SK-N-SH treated with all-trans-retinoic acid at 6 μM for 48 hours (cell line): ENCODE results near the gene TBC1D12.

Experiments
- ATAC-seq: fragments of 200-7000 bp; cut with Tn5 transposase; 3 replicates; pipeline ENCODE4 v1.9.1; 2020; ENCODE audit warnings: mild to moderate bottlenecking, moderate library complexity
- BACH2 ChIP-seq: fragments of 250-450 bp; sonication (Bioruptor Pico); IDR thresholded peaks from 2 replicates; pipeline ENCODE4 v1.9.0; 2021; ENCODE audit warnings: mild to moderate bottlenecking, borderline replicate concordance
- CSDC2 ChIP-seq: fragments of 250-450 bp; sonication (Bioruptor Pico); IDR thresholded peaks from 2 replicates; pipeline ENCODE4 v1.5.0; 2020; ENCODE audit warnings: mild to moderate bottlenecking, moderate library complexity
- ESRRG ChIP-seq: fragments of 250-450 bp; sonication (Bioruptor Pico); IDR thresholded peaks from 2 replicates; pipeline ENCODE4 v1.6.1; 2021; ENCODE audit warnings: mild to moderate bottlenecking
- ISL1 ChIP-seq: fragments of 250-450 bp; sonication (Bioruptor Pico); IDR thresholded peaks from 2 replicates; pipeline ENCODE4 v2.1.2; 2022; ENCODE audit warnings: mild to moderate bottlenecking, moderate library complexity
- OSR1 ChIP-seq: fragments of 250-450 bp; sonication (Bioruptor Pico); IDR thresholded peaks from 2 replicates; pipeline ENCODE4 v1.8.0; 2022; ENCODE audit warnings: moderate library complexity, mild to moderate bottlenecking, inconsistent platforms
- RARB ChIP-seq: fragments of 250-450 bp; sonication (Bioruptor Pico); IDR thresholded peaks from 2 replicates; pipeline ENCODE4 v1.8.0; 2021; ENCODE audit warnings: mild to moderate bottlenecking, moderate library complexity
- SNAI2 ChIP-seq: fragments of 250-450 bp; sonication (Bioruptor Pico); IDR thresholded peaks from 2 replicates; pipeline ENCODE4 v1.5.0; 2020; ENCODE audit warnings: mild to moderate bottlenecking, moderate library complexity
- TOX ChIP-seq: fragments of 250-450 bp; sonication (Bioruptor Pico); IDR thresholded peaks from 2 replicates; pipeline ENCODE4 v1.8.0; 2021; ENCODE audit warnings: mild to moderate bottlenecking, moderate library complexity, borderline replicate concordance
- ZC3H10 ChIP-seq: fragments of 250-450 bp; sonication (Bioruptor Pico); IDR thresholded peaks from 2 replicates; pipeline ENCODE4 v1.5.1; 2021; ENCODE audit warnings: mild to moderate bottlenecking, moderate library complexity
- ZFP3 ChIP-seq: fragments of 250-450 bp; sonication (Bioruptor Pico); IDR thresholded peaks from 2 replicates; pipeline ENCODE4 v1.5.0; 2020; ENCODE audit warnings: mild to moderate bottlenecking, moderate library complexity
- ZFP30 ChIP-seq: fragments of 450-650 bp; formaldehyde crosslinking; IDR thresholded peaks from 2 replicates; pipeline ENCODE4 v1.5.0; 2022; ENCODE audit warnings: mild to moderate bottlenecking, moderate library complexity
- ZNF565 ChIP-seq: fragments of 450-650 bp; formaldehyde crosslinking; conservative IDR thresholded peaks from 2 replicates; pipeline ENCODE4 v1.5.0; 2020; ENCODE audit warnings: low read depth, mild to moderate bottlenecking, moderate library complexity
- ZNF70 ChIP-seq: fragments of 450-650 bp; formaldehyde crosslinking; IDR thresholded peaks from 2 replicates; pipeline ENCODE4 v1.5.0; 2020; ENCODE audit warnings: mild to moderate bottlenecking, moderate library complexity
- ZNF8 ChIP-seq: fragments of 450-650 bp; formaldehyde crosslinking; IDR thresholded peaks from 2 replicates; pipeline ENCODE4 v1.5.0; 2020; ENCODE audit warnings: mild to moderate bottlenecking, moderate library complexity
- TF ChIP-seq, protein P1 (sequence below): fragments of 250-450 bp; sonication (Bioruptor Pico); IDR thresholded peaks from 2 replicates; pipeline ENCODE4 v1.5.1; 2021; ENCODE audit warnings: mild to moderate bottlenecking, moderate library complexity
- TF ChIP-seq, protein P2 (sequence below): fragments of 250-450 bp; sonication (Bioruptor Pico); IDR thresholded peaks from 2 replicates; pipeline ENCODE4 v1.5.1; 2020; ENCODE audit warnings: low read depth, mild to moderate bottlenecking, moderate library complexity
- TF ChIP-seq, protein P3 (sequence below): fragments of 250-450 bp; sonication (Bioruptor Pico); IDR thresholded peaks from 2 replicates; pipeline ENCODE4 v1.8.0; 2021; ENCODE audit warnings: low read depth, mild to moderate bottlenecking, moderate library complexity, borderline replicate concordance
- TF ChIP-seq, protein P4 (sequence below): fragments of 250-450 bp; sonication (Bioruptor Pico); IDR thresholded peaks from 2 replicates; pipeline ENCODE4 v1.5.0; 2020; ENCODE audit warnings: mild to moderate bottlenecking, moderate library complexity
- TF ChIP-seq, protein P5 (sequence below): fragments of 250-450 bp; sonication (Bioruptor Pico); IDR thresholded peaks from 2 replicates; pipeline ENCODE4 v1.8.0; 2020; ENCODE audit warnings: mild to moderate bottlenecking, moderate library complexity, borderline replicate concordance

TBC1D12 gene

DNA sequence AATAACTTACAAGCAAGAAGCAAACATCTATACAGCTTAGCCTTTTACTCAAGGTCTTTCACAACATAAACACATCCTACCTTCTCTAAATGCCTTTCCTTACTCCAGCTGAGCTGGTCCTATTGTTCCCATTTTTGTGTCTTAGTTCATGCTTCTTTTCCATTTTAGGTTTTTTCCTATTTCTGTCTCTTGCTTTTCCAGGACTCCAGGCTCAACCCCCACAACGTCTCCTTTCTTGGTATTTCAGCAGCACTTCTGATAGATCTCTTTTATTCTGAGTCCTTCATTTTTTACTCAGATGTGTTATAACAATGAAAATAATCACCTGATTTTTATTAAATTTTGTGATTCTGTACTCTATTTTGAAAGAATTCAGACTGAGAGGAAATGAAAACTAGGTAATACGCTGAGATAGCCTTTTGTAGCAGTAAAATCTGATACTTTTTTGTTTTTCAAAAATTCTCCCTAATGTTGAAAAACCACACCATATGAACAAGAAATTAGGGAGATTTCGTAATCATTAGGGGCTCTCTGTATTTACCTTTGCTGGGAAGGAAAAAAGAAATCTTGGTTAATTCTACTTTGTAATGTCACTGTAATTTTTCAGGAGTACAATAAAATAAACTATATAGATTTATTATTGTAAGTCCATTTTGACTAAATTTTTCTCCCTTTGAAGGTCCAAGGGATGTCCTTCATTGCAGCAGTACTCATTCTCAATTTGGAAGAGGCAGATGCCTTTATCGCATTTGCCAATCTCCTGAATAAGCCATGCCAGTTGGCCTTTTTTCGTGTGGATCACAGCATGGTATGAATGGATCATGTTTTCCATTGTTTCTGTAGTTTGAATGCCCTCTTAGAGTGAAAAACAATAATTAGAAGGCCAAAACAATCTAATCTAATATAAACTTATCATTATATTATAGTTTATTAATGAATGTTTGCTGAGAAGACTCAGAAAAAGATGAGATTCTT, 119.2 kb downstream of the TBC1D12 start:
- TF ChIP-seq ZC3H10 (CRISPR knock-in tag) (no peak), ZNF70 (CRISPR knock-in tag) (no peak), BACH2 (CRISPR knock-in tag) (no peak)
- TF ChIP-seq, protein P1, sequence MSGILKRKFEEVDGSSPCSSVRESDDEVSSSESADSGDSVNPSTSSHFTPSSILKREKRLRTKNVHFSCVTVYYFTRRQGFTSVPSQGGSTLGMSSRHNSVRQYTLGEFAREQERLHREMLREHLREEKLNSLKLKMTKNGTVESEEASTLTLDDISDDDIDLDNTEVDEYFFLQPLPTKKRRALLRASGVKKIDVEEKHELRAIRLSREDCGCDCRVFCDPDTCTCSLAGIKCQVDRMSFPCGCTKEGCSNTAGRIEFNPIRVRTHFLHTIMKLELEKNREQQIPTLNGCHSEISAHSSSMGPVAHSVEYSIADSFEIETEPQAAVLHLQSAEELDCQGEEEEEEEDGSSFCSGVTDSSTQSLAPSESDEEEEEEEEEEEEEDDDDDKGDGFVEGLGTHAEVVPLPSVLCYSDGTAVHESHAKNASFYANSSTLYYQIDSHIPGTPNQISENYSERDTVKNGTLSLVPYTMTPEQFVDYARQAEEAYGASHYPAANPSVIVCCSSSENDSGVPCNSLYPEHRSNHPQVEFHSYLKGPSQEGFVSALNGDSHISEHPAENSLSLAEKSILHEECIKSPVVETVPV: no peak
- ATAC-seq: no peak

DNA sequence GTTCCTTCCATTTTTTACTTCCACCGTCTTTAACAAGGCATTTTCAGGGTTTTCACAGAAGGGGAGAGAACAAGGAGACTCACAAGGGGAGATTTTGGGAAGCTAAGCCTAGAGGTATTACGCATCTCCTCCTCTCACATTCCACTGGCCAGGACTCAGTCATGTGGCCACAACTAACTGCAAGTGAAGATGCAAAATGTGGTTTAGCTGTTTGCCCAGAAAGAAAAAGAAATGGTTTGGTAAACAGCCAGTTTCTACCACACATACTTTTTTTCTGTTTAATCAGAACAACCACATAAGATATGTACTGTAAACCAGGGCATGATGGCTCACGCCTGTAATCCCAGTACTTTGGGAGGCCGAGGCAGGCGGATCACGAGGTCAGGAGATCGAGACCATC, 121.8 kb downstream of the TBC1D12 start:
- ATAC-seq: no peak
- TF ChIP-seq SNAI2 (no peak), ZFP3 (CRISPR knock-in tag) (no peak), RARB (CRISPR knock-in tag) (no peak), CSDC2 (CRISPR knock-in tag) (no peak), ZC3H10 (CRISPR knock-in tag) (no peak), OSR1 (CRISPR knock-in tag) (no peak), ZFP30 (CRISPR knock-in tag) (no peak), ISL1 (CRISPR knock-in tag) (no peak), ZNF8 (CRISPR knock-in tag) (no peak), ZNF565 (no peak), ESRRG (CRISPR knock-in tag) (no peak), BACH2 (CRISPR knock-in tag) (no peak), TOX (CRISPR knock-in tag) (no peak)
- TF ChIP-seq, protein P2, sequence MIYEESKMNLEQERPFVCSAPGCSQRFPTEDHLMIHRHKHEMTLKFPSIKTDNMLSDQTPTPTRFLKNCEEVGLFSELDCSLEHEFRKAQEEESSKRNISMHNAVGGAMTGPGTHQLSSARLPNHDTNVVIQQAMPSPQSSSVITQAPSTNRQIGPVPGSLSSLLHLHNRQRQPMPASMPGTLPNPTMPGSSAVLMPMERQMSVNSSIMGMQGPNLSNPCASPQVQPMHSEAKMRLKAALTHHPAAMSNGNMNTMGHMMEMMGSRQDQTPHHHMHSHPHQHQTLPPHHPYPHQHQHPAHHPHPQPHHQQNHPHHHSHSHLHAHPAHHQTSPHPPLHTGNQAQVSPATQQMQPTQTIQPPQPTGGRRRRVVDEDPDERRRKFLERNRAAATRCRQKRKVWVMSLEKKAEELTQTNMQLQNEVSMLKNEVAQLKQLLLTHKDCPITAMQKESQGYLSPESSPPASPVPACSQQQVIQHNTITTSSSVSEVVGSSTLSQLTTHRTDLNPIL: no peak
- TF ChIP-seq, protein P3, sequence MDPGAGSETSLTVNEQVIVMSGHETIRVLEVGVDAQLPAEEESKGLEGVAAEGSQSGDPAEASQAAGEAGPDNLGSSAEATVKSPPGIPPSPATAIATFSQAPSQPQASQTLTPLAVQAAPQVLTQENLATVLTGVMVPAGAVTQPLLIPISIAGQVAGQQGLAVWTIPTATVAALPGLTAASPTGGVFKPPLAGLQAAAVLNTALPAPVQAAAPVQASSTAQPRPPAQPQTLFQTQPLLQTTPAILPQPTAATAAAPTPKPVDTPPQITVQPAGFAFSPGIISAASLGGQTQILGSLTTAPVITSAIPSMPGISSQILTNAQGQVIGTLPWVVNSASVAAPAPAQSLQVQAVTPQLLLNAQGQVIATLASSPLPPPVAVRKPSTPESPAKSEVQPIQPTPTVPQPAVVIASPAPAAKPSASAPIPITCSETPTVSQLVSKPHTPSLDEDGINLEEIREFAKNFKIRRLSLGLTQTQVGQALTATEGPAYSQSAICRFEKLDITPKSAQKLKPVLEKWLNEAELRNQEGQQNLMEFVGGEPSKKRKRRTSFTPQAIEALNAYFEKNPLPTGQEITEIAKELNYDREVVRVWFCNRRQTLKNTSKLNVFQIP (CRISPR knock-in tag): no peak
- TF ChIP-seq, protein P4, sequence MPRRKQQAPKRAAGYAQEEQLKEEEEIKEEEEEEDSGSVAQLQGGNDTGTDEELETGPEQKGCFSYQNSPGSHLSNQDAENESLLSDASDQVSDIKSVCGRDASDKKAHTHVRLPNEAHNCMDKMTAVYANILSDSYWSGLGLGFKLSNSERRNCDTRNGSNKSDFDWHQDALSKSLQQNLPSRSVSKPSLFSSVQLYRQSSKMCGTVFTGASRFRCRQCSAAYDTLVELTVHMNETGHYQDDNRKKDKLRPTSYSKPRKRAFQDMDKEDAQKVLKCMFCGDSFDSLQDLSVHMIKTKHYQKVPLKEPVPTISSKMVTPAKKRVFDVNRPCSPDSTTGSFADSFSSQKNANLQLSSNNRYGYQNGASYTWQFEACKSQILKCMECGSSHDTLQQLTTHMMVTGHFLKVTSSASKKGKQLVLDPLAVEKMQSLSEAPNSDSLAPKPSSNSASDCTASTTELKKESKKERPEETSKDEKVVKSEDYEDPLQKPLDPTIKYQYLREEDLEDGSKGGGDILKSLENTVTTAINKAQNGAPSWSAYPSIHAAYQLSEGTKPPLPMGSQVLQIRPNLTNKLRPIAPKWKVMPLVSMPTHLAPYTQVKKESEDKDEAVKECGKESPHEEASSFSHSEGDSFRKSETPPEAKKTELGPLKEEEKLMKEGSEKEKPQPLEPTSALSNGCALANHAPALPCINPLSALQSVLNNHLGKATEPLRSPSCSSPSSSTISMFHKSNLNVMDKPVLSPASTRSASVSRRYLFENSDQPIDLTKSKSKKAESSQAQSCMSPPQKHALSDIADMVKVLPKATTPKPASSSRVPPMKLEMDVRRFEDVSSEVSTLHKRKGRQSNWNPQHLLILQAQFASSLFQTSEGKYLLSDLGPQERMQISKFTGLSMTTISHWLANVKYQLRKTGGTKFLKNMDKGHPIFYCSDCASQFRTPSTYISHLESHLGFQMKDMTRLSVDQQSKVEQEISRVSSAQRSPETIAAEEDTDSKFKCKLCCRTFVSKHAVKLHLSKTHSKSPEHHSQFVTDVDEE (CRISPR knock-in tag): no peak
- TF ChIP-seq, protein P1: no peak
- TF ChIP-seq, protein P5, sequence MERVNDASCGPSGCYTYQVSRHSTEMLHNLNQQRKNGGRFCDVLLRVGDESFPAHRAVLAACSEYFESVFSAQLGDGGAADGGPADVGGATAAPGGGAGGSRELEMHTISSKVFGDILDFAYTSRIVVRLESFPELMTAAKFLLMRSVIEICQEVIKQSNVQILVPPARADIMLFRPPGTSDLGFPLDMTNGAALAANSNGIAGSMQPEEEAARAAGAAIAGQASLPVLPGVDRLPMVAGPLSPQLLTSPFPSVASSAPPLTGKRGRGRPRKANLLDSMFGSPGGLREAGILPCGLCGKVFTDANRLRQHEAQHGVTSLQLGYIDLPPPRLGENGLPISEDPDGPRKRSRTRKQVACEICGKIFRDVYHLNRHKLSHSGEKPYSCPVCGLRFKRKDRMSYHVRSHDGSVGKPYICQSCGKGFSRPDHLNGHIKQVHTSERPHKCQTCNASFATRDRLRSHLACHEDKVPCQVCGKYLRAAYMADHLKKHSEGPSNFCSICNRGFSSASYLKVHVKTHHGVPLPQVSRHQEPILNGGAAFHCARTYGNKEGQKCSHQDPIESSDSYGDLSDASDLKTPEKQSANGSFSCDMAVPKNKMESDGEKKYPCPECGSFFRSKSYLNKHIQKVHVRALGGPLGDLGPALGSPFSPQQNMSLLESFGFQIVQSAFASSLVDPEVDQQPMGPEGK (CRISPR knock-in tag): no peak
